GM18498 (cell line): ENCODE measurements around the gene FOXP1.

ENCODE experiments used
- ATAC-seq: cut with Tn5 transposase; IDR thresholded peaks from one replicate; pipeline ENCODE4 v1.9.1; 2021; ENCODE audit warnings: mild to moderate bottlenecking, moderate library complexity; ENCODE audit not compliant: unreplicated experiment

Gene FOXP1

DNA sequence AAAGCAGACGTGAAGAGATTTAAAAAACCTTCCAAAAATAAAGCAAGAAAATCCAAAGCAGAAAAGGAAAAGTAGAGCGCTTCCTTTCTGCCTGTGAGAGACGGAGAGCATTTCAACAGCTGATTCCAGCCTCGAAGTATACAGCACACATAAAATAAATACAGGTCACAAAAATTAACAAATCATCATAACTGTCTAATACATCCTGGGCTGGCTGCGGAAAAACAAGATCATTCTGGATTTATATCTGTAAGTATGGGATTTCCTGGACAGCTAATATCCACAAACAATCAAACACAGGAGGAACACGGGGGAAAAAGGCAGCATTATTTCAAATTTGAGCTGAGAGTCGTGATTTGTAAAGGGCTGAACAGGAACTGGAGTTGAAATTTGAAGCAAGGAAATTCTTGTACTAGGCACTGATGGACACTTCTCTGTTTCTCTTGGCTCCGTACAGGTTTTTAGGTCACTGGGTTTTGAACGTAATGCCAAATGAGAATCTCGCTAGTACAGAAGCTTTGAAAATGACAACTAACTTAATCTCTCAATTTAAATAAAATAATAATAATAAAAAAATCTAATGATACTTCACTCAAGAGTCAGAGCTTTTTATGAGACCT is 577.7 kb downstream of the FOXP1 start:
- no peak for ATAC-seq

DNA sequence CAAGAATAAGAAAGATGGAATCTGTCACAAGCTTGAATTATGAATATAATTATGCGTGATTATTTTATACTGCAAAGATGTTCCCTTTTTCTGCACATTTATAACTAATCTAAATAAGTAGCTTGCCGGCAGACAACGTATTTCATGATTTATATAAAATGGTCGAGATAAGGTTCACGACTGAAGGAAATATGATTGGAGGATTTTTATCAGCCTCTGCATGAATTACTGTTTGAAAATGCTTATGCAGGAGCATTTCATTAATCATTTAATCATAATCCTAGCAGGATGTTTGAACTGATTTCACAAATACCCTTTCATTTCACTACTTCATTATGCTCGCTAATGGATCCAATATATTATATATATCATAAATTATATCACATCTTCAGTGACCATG is 580.0 kb downstream of the FOXP1 start:
- no peak for ATAC-seq

DNA sequence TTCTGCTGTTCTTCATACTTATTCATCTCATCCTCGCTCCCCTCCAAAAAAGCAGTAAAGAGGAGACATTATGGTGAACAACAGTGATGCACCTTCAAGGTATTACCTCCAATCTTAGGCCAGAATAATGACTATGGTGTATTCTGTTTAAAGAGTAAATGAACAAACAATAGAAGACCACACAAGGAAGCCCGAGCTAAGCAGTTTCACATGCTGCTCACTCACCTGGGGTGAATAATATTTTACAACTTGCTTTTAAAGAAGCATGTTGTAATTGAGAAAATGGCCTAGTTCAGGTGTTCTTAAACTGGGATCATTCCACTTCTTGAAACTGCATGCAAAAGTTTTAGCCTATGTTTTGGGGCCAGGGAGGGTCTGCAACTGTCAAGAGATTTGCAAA is 581.2 kb downstream of the FOXP1 start:
- no peak for ATAC-seq

DNA sequence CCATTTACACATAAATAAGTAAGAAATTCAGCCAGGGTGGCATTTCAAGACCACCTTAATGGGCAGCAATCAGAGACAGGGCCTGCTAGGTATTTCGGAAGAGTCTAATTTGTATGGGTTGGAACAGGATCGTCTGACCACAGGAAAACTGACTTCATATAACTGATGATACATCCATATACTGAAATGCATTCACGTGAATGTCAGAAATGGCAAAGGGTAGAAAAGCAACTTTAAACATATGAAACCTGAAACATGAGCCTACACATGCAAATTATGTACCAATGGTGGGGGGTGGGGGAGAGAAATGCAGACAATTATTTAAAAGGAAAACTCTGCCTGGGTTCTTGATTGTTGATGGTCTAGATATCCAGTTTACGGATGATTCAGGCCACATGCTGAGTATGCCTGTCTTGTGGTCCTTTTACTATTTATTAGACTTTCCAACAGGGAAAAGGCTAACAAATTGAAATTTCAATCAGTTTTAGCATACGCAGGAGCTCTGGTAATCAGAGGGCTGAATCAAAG is 582.2 kb downstream of the FOXP1 start:
- ATAC-seq = no peak

- no peak for ATAC-seq
Observed at GRCh38 chr3:71000483-71000882, 583.0 kb downstream of the FOXP1 start.

- no peak for ATAC-seq
Observed at GRCh38 chr3:70999730-71000129, 583.8 kb downstream of the FOXP1 start.

DNA sequence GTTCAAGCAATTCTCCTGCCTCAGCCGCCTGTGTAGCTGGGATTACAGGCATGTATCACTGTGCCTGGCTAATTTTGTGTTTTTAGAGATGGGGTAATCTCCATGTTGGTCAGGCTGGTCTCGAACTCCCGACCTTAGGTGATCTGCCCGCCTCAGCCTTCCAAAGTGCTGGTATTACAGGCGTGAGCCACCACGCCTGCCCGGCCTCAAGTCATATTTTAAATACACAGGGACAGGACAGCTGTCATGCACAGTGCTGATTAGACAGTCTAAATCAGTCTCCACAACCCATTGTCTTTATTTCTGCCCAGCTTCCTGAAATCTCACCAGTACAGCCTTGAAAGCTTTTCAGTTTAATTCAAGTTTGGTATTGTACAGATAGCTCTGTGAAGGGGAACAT is 587.4 kb downstream of the FOXP1 start:
- no peak for ATAC-seq

DNA sequence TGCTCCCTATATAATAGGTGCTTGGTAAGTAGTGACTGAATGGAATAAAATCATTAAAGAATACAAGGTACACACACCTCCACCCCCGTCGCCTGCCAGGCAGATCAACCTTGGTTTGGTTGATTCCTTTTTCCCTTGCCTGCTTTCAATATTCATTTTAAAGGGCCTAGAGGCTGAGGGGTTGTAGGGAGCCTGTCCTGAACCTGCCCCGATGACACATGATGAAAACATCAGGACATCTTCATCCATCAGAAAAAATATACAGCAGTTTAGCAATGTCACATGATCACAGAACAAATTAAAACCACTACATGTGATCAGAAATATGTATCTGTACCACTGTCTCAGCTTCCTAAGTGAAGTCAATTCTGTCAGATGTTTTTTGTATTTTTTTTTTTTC is 588.9 kb downstream of the FOXP1 start:
- ATAC-seq = no peak

GRCh38 chr3:70992562-70993204 is 590.8 kb downstream of the FOXP1 start:
- ATAC-seq = no peak

DNA sequence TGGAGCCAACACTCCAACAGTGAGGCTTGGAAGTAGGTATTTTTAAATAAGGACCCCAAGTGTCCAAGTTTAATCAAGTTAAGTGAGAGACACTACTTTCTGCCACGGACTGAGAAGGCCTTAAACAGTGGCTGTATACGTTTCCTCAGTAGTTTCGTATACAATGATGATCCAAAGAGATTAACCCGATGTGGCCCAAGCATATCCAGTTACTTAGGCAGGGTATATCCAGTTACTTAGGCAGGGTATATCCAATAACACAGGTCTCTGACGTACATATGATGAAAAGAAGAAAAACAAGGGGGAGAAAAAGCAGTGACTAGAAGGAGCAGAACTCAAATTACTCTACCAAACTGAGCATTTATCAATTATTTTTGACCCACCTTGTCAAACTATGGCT is 591.4 kb downstream of the FOXP1 start:
- ATAC-seq = no peak

DNA sequence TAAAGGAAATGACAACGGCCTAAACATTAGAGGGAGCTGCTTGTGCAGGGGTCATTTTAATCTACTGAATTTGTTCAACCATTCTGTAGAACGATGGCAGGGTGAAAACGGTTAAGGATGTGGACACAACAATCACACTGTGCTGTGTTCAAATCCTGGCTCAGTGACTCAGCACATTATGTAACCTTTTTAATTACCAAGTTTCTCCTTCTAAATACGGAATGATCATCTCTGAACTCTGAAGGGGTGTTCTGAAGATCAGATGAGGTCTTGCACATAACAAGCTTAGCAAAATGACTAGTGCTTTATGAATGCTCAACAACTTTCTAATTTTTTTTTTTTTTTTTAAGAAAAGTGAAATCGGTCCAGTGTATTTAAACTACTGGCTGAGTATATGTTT is 592.8 kb downstream of the FOXP1 start:
- no peak for ATAC-seq

- peak; percentile 54 for ATAC-seq
Observed at GRCh38 chr3:70990185-70990584, 593.3 kb downstream of the FOXP1 start.

DNA sequence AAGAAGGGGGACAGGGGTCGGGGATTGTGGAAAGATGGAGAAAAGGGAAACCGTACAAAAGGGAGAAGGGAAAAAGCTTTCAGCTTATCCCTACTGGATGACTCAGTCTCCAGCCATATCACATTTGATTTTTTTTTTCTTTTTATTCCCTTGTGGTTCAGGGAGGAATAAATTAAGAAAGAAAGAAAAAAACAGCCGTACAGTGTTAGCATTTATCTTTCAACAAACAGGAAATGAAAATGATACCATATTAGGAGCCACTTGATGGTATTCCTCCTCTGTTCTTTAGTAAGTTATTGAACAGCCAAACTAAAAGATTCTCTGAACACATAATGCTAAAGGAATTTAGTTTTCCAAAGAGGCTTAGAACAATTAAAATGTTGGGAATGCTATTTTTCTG is 594.4 kb downstream of the FOXP1 start:
- no peak for ATAC-seq

GRCh38 chr3:70988111-70988510 is 595.4 kb downstream of the FOXP1 start:
- ATAC-seq = no peak

DNA sequence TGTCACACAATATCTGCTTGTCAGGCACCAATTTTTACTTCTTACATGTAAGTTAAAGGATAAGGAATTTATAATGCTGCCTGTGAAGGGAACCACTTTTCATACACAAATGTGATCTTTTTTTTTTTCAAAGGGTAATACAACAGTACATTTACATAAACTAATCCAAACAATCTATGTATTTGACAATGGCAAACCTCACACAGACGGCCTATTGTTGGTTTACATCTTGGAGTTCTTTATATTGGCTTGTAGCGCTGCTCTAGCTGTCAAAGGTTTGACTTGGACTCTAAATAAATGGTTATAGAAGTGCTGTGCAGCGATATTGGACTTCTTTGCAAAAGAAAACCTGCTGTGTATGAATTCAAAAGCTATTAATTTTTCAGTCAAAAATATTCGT is 598.0 kb downstream of the FOXP1 start:
- ATAC-seq = no peak

GRCh38 chr3:70984776-70985482 is 598.6 kb downstream of the FOXP1 start:
- no peak for ATAC-seq

DNA sequence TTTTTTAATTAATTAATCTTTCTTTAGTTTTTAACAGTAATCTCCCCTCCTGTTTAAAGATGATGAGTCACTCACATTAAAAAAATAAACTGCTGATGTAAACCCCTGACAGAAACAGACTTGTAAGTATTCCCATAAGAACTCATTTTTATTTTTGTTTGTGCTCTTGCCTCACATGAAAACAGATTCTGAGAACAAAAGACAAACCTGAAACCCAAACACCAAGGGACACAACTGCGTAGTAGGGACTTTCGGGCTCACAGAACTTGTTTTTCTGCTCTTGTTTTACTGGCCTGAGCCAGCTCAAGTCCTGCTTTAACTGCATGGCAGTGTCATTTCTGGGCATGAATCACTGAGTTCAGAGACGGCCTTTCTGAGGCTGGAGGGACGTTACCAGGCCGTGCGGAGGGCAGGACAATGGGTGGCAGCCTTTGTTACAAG is 600.8 kb downstream of the FOXP1 start:
- ATAC-seq = peak; percentile 78

DNA sequence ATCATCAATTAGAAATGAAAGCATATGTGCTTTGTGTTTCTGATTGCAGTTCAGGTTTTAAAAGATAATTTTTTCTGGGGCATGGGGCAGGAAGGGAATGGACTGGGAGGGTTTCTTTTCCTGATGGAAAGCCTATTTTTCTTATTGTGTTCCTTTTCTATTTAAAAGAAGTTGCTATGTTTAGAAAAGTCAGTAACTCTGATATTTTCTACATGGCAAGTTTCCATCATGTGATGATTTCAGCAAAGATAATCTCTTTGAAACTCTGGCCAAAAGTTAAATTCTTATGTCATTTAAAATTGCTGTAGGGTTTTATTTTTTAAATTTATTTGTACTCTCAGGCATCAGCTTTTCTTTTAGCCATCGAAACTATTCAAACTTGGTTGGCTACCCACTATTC is 601.2 kb downstream of the FOXP1 start:
- no peak for ATAC-seq

DNA sequence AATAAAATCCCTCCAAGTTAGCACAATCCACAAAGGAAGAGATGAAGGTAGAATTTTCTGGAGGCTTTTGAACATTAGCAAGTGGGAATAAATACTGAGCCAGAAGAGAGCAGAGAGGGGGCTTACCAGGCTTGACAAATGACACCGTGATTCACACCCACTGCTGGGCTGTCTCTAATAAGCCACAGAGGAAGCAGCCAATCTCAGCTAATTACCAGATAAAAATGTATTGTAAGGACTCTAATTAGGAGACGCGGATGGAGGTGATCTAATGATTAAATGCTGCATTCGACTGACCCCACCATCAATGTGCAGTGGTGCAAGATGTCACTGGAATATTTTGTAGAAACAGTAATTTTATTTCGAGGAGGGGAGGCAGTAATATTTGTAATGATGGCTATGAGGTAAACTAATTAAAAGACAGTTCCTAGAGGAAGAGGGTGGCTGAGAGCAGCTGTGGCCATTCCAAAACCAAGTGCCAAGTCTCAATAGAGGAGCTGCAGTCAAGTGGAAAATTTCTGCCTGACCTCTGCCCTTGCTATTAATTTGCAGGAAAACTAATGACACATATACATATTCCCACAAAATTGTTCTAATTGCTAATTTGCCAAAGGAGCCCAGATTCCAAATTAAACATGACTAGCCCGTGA is 602.2 kb downstream of the FOXP1 start:
- ATAC-seq = no peak

DNA sequence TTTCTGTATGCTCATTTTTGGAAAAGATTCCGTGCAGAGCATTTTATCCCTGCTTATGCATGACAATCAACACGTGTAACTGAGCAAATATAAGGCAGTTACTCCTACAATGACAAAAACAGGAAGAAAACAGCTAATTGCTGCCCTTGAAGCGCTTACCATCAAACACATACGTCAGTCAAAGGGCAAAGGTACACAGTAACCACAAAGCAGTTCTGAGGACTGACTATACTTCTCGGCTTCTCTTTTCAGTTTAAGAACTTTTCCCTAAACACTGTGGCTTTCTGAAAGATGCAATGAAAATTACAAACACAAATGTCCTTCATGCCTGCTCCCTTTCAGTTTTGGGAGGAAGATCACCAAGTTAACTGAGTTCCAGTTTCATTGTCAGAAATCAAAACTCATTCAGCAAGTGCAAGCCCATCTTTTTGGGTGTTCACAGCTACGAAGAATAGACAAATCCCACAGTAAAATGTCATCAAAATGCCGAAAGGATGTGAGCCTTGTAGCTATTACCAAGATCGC is 602.8 kb downstream of the FOXP1 start:
- ATAC-seq = no peak

- ATAC-seq = no peak
Observed at GRCh38 chr3:70979983-70980645, 603.4 kb downstream of the FOXP1 start.
